CD14-positive monocyte (primary cell): ENCODE data around the gene NDST4. TPM values are rescaled to one million over a fixed set of nuclear protein-coding genes. Genes with fewer than 3 reads are reported as not detected.

Source experiments
- DNase-seq, 3 donors: peaks; one replicate each; pipeline ENCODE4 v3.0.0-alpha.2; 2011 to 2022
- H2AFZ ChIP-seq: 2 replicates; pipeline ENCODE4 v1.6.0; 2012; ENCODE audit warnings: mild to moderate bottlenecking, low read depth, low read length, inconsistent platforms; ENCODE audit not compliant: insufficient read depth, poor library complexity, severe bottlenecking
- H3K27ac ChIP-seq, 2 donors: 1 replicate in 1 of 2; 2 replicates in 1 of 2; pipeline ENCODE4 v1.5.1; 2012 to 2013; ENCODE audit warnings: low read length in 2 of 2, control low read depth in 1 of 2, inconsistent platforms in 1 of 2, low read depth in 1 of 2, mild to moderate bottlenecking in 1 of 2
- H3K27me3 ChIP-seq, 2 donors: one replicate each; pipeline versions ENCODE4 v1.6.0 to v1.6.1; 2011 to 2013; ENCODE audit warnings: low read length in 2 of 2; ENCODE audit not compliant: control insufficient read depth in 2 of 2, insufficient read depth in 2 of 2
- H3K36me3 ChIP-seq, 2 donors: replicated peaks in 1 of 2; 1 replicate in 1 of 2; 2 replicates in 1 of 2; pipeline versions ENCODE4 v1.5.1 to v1.6.1; 2012 to 2013; ENCODE audit warnings: low read length in 2 of 2, control low read depth in 1 of 2, inconsistent platforms in 1 of 2, mild to moderate bottlenecking in 1 of 2; ENCODE audit not compliant: insufficient read depth in 2 of 2, control insufficient read depth in 1 of 2
- H3K4me1 ChIP-seq, 2 donors: 1 replicate in 1 of 2; 2 replicates in 1 of 2; pipeline versions ENCODE4 v1.5.1 to v1.6.1; 2012 to 2013; ENCODE audit warnings: low read length in 2 of 2, control low read depth in 1 of 2, inconsistent platforms in 1 of 2, mild to moderate bottlenecking in 1 of 2, moderate library complexity in 1 of 2; ENCODE audit not compliant: insufficient read depth in 2 of 2, control insufficient read depth in 1 of 2
- H3K4me2 ChIP-seq: replicated peaks from 2 replicates; pipeline ENCODE3; 2012; ENCODE audit warnings: low read length, moderate library complexity, mild to moderate bottlenecking; ENCODE audit not compliant: poor library complexity, severe bottlenecking; ENCODE audit errors: extremely low read depth
- H3K4me3 ChIP-seq, 3 experiments: fragments of 200-600 bp in 1 of 3; sonication (generic) in 1 of 3; replicated peaks in 1 of 3; 1 replicate in 2 of 3; 2 replicates in 1 of 3; pipeline ENCODE4 v1.5.1; 2011 to 2013; ENCODE audit warnings: low read length in 3 of 3, mild to moderate bottlenecking in 3 of 3, control low read depth in 2 of 3, low read depth in 2 of 3, inconsistent platforms in 1 of 3, moderate library complexity in 1 of 3
- H3K79me2 ChIP-seq: 2 replicates; pipeline ENCODE4 v1.6.0; 2012; ENCODE audit warnings: mild to moderate bottlenecking, control low read depth, inconsistent platforms, low read length, moderate library complexity; ENCODE audit not compliant: insufficient read depth
- H3K9ac ChIP-seq: 2 replicates; pipeline ENCODE4 v1.6.0; 2017; ENCODE audit warnings: low read length, mild to moderate bottlenecking; ENCODE audit not compliant: insufficient read depth, poor library complexity, severe bottlenecking
- H3K9me3 ChIP-seq, 2 donors: replicated peaks in 1 of 2; 1 replicate in 1 of 2; 2 replicates in 1 of 2; pipeline versions ENCODE4 v1.5.1 to v1.6.1; 2012 to 2013; ENCODE audit warnings: low read length in 2 of 2, control low read depth in 1 of 2; ENCODE audit not compliant: control insufficient read depth in 1 of 2, insufficient read depth in 1 of 2
- H4K20me1 ChIP-seq: 2 replicates; pipeline ENCODE4 v1.6.0; 2012; ENCODE audit warnings: mild to moderate bottlenecking, low read length, control low read depth, moderate library complexity; ENCODE audit not compliant: insufficient read depth
- H3K27ac Mint-ChIP-seq, 7 donors: one replicate each; pipeline ENCODE4 v1.8.0; 2020; ENCODE audit warnings: mild to moderate bottlenecking in 7 of 7, mixed read lengths in 7 of 7, moderate library complexity in 6 of 7, inconsistent platforms in 2 of 7
- H3K27me3 Mint-ChIP-seq, 3 donors: one replicate each; pipeline ENCODE4 v1.8.0; 2021 to 2022; ENCODE audit warnings: low read depth in 3 of 3, mild to moderate bottlenecking in 3 of 3, mixed read lengths in 3 of 3, moderate library complexity in 3 of 3, inconsistent platforms in 1 of 3
- H3K36me3 Mint-ChIP-seq, 2 donors: one replicate each; pipeline ENCODE4 v1.8.0; 2020; ENCODE audit warnings: mixed read lengths in 2 of 2, inconsistent platforms in 1 of 2, mild to moderate bottlenecking in 1 of 2
- H3K4me1 Mint-ChIP-seq: one replicate; pipeline ENCODE4 v1.8.0; 2020; ENCODE audit warnings: mild to moderate bottlenecking, mixed read lengths
- H3K4me3 Mint-ChIP-seq, 2 donors: one replicate each; pipeline ENCODE4 v1.8.0; 2020; ENCODE audit warnings: mild to moderate bottlenecking in 2 of 2, mixed read lengths in 2 of 2, moderate library complexity in 1 of 2
- H3K9me3 Mint-ChIP-seq, 7 donors: one replicate each; pipeline ENCODE4 v1.8.0; 2020 to 2022; ENCODE audit warnings: mixed read lengths in 7 of 7, mild to moderate bottlenecking in 6 of 7, moderate library complexity in 6 of 7, inconsistent platforms in 2 of 7
- WGBS: methylation state at CpG from one replicate; pipeline ENCODE4 v1.1.5; 2013; ENCODE audit warnings: missing lambda C conversion rate; ENCODE audit not compliant: insufficient coverage; 5-methylcytosine and 5-hydroxymethylcytosine counted together
- intact Hi-C, 2 donors: fragments of 100-400 bp; cut with micrococcal nuclease; formaldehyde crosslinking; loops; one replicate each; pipeline versions ENCODE4 v1.15.0 to v1.15.1; 2023
- polyA plus RNA-seq, 3 donors: library from polyadenylated mRNA; depleted of rRNA in 1 of 3; unstranded in 2 of 3; stranded (reverse) in 1 of 3; fragments of 300-500 nt in 2 of 3; fragments of >200 nt in 1 of 3; fragmentation: Illumina TruSeq in 2 of 3; gene quantifications; 1 replicate in 2 of 3; 2 replicates in 1 of 3; pipeline ENCODE4 v1.2.3, GENCODE V29; 2012 to 2021
- TF ChIP-seq, protein P1 (sequence below): fragments of 200-600 bp; IDR thresholded peaks from one replicate; pipeline ENCODE4 v1.8.0; 2022; ENCODE audit warnings: antibody characterized with exemption, mild to moderate bottlenecking

The NDST4 gene
- polyA plus RNA-seq, 3 donors, result not detected

DNA sequence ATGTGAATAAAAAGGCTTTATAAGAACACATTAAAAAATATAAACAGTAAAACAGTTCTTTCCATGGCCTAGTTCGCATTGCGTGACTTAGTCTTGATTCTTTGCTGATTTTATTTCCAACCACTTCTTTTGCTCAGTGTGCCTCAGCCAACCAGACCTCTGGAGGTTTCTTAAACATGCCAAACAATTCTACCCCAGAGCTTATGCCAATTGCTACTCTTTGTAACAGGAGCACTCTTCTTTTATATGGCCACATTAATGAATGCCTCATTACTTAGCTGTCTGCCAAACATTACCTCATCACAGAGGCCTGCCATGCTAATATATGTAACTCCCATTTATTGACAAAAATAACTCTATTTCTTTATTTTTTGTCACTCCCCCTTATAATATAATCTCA lies 202.3 kb downstream of the NDST4 start:
- Mint-ChIP-seq H3K4me1 (no peaks in the 10 kb centered on the region), H3K9me3 (peaks cover 0 to 3% (median 0%) of the 10 kb centered on the region in 7 donors), H3K4me3 (no peak overlapping the region), H3K27ac (no peak overlapping the region), H3K27me3 (no peaks in the 10 kb centered on the region), H3K36me3 (no peaks in the 10 kb centered on the region)
- H3K27ac ChIP-seq, result no peak overlapping the region
- H4K20me1 ChIP-seq, result no peaks in the 10 kb centered on the region
- DNase-seq, result no peak
- no peaks in the 10 kb centered on the region for H3K4me1 ChIP-seq
- H3K9ac ChIP-seq, result no peak overlapping the region
- no peak overlapping the region for H2AFZ ChIP-seq
- WGBS, result 86% methylated on average over 2 of the region's 2 CpGs
- H3K9me3 ChIP-seq, result no peaks in the 10 kb centered on the region
- H3K36me3 ChIP-seq, result no peaks in the 10 kb centered on the region
- H3K79me2 ChIP-seq, result no peaks in the 10 kb centered on the region
- H3K4me2 ChIP-seq, result no peak overlapping the region
- intact Hi-C loops, result no loop called here
- no peak overlapping the region for H3K4me3 ChIP-seq
- TF ChIP-seq, protein P1, sequence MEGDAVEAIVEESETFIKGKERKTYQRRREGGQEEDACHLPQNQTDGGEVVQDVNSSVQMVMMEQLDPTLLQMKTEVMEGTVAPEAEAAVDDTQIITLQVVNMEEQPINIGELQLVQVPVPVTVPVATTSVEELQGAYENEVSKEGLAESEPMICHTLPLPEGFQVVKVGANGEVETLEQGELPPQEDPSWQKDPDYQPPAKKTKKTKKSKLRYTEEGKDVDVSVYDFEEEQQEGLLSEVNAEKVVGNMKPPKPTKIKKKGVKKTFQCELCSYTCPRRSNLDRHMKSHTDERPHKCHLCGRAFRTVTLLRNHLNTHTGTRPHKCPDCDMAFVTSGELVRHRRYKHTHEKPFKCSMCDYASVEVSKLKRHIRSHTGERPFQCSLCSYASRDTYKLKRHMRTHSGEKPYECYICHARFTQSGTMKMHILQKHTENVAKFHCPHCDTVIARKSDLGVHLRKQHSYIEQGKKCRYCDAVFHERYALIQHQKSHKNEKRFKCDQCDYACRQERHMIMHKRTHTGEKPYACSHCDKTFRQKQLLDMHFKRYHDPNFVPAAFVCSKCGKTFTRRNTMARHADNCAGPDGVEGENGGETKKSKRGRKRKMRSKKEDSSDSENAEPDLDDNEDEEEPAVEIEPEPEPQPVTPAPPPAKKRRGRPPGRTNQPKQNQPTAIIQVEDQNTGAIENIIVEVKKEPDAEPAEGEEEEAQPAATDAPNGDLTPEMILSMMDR, result no peak
- no peaks in the 10 kb centered on the region for H3K27me3 ChIP-seq

DNA sequence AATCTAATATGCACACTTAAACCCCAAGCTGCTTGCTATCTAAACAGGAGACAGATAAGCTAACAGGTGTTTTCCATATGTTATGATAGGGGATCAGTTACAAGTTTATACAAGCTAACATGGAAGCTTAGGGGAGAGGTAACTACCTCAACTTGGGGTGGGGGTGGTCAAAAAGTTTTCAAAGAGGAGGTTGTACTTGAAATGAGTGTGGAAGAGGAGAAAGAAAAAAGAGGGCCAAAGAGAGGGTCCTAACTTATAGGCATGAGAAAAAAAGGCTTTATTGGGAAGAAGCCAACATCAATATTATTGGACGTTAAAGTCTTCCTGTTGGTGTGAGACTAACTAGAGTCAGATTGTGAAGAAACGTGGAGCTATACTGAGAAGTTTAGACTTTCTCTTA lies 205.9 kb downstream of the NDST4 start:
- DNase-seq, result no peak
- H3K4me1 ChIP-seq, result no peaks in the 10 kb centered on the region
- H3K4me3 ChIP-seq, result no peak overlapping the region
- no peaks in the 10 kb centered on the region for H3K4me1 Mint-ChIP-seq
- no peaks in the 10 kb centered on the region for H3K36me3 ChIP-seq
- no peak overlapping the region for H3K4me2 ChIP-seq
- no peak overlapping the region for H3K4me3 Mint-ChIP-seq
- no peaks in the 10 kb centered on the region for H3K27me3 ChIP-seq
- no peaks in the 10 kb centered on the region for H3K79me2 ChIP-seq
- WGBS, result no CpG with 5 or more reads among the region's 2 CpGs
- no peaks in the 10 kb centered on the region for H3K27me3 Mint-ChIP-seq
- H3K9me3 Mint-ChIP-seq, result peaks cover 0 to 3% (median 0%) of the 10 kb centered on the region in 7 donors
- no peaks in the 10 kb centered on the region for H3K9me3 ChIP-seq
- H3K27ac Mint-ChIP-seq, result no peak overlapping the region
- no peaks in the 10 kb centered on the region for H4K20me1 ChIP-seq
- TF ChIP-seq, protein P1, result no peak
- H3K36me3 Mint-ChIP-seq, result no peaks in the 10 kb centered on the region
- no peak overlapping the region for H3K9ac ChIP-seq
- H3K27ac ChIP-seq, result no peak overlapping the region
- H2AFZ ChIP-seq, result no peak overlapping the region
- intact Hi-C loops, result no loop called here
